LNCaP clone FGC (cell line): ENCODE results near the gene PLD5.

Experiments used
- DNase-seq: peaks from one replicate; pipeline ENCODE4 v3.0.0-alpha.2; 2011; ENCODE audit warnings: low read depth
- H3K4me3 ChIP-seq: 2 replicates; pipeline ENCODE4 v1.5.1; 2011; ENCODE audit warnings: mild to moderate bottlenecking, low read depth, low read length, control low read depth
- TF ChIP-seq, protein P1 (sequence below): IDR thresholded peaks from 2 replicates; pipeline ENCODE4 v1.5.1; 2012; ENCODE audit warnings: mild to moderate bottlenecking; ENCODE audit not compliant: control insufficient read depth, insufficient read depth; ENCODE audit errors: extremely low read depth

The PLD5 gene

DNA sequence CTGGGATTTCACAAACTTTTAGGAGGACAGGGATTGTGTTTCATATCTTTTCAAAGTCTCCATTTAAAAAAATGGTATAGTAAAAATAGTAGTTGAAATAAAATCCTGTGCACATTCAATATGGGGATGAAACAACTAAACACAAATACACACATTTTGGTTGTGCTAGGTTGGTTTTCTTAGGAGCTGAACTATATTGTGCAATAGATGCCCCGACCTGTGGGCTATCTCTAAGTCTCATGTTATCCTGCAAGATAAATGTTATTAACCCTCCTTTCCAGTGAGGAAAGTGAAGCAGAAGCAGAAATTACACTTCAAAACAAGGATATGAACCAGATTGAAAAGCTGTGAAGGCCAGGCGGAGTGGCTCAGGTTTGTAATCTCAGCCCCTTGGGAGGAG lies 1.3 kb upstream of the PLD5 start:
- no peak overlapping the region for H3K4me3 ChIP-seq
- no peak for DNase-seq
- TF ChIP-seq, protein P1, sequence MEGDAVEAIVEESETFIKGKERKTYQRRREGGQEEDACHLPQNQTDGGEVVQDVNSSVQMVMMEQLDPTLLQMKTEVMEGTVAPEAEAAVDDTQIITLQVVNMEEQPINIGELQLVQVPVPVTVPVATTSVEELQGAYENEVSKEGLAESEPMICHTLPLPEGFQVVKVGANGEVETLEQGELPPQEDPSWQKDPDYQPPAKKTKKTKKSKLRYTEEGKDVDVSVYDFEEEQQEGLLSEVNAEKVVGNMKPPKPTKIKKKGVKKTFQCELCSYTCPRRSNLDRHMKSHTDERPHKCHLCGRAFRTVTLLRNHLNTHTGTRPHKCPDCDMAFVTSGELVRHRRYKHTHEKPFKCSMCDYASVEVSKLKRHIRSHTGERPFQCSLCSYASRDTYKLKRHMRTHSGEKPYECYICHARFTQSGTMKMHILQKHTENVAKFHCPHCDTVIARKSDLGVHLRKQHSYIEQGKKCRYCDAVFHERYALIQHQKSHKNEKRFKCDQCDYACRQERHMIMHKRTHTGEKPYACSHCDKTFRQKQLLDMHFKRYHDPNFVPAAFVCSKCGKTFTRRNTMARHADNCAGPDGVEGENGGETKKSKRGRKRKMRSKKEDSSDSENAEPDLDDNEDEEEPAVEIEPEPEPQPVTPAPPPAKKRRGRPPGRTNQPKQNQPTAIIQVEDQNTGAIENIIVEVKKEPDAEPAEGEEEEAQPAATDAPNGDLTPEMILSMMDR, result no peak

DNA sequence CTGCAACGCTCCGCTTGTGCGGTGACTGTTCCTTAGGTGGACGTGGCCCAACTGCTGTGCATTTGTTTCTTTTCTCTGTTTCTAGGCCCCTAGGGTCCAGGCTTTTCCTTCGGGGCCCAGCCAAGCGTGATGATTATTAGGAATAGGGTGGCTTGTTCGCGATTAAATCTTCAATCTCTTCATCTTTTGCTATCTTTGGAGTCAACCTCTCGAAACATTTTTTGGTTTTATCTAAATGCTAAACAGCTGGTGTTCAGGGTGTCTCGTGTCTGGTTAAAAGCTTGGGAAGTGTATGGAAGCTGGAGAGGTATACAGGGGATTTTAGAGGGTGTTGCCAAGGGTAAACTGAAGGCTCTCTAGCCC lies 844 bp upstream of the PLD5 start:
- no peak overlapping the region for H3K4me3 ChIP-seq

DNA sequence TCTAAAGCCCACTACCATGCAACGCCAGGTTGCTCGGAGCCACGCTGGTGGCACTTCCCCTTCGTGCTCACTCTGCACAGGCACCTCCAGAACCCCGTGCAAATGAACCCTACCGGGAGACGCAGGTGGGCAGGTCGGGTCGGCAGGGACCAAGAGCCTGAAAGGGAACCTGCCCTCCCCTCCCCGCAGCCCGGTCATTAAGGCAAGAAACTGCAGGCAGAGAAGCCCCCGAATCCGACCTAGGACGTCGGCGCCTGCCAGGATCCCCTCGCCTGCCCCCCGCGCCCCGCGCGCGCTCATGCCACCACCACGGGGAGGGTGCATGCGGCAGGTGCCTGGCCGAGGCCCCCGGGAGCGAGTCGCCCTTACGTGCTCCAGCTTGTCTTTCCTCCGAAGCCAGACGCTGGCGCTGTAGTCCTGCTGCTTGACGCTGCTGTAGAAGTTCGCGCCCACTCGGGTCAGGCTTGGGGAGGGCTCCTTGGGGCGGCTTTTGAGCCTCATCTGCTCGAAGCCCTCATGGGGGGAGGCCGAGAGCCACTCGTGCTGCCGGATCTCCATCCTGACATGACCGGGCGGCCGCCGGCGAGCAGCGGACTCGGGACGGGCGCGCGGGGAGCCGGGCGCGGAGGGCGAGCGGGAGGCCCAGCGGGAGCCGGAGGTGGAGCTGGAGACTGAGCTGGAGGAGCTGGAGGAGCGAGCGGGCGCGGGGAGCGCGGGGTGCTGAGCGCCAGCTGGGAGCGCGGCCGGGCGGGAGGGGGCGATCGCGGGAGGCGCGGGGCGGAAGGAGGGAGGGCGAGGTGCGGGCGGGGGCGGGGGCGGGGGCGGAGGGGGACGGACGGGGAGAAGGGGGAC lies 552 bp downstream of the PLD5 start:
- no peak for DNase-seq
- no peak overlapping the region for H3K4me3 ChIP-seq
- TF ChIP-seq, protein P1, result no peak

More for the DNA sequence above, 844 bp upstream of the PLD5 start:
- TF ChIP-seq, protein P1, result no peak
- DNase-seq, result no peak

DNA sequence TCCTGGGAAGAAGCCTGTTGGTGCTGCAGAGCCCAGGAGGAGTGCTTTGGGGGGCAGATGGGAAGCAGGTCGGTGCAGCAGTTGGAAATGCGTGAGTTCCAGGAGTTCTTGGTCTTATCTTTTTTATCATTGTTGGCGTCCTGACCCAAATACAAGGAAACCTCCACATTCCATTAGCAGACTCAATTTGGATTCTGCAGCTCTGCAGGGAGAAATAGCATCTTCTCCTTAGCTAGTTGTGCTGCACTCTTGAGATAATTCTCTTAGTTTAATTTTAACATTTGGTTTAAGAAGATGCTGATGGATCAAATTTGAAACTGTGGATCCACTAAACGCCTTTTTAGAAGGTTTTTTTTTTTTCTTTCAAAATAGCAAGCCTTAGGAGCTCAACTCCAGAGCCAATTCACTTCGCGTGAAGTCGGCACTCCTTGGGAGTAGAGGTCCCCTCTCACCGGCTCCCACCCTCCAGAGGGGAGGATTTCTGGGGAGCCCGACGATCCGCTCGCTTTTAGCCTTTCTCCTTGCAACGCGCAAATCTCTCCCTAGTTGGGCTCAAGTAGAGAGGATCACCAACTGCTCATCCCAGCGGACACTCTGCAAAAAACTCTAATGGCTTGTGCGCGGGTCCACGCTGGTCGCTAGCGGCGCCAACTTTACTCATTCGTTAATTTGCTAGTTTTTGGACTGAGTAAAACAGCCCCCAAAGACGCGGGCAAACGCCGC lies 1.3 kb downstream of the PLD5 start:
- TF ChIP-seq, protein P1, result no peak
- H3K4me3 ChIP-seq, result no peak overlapping the region
- DNase-seq, result no peak

DNA sequence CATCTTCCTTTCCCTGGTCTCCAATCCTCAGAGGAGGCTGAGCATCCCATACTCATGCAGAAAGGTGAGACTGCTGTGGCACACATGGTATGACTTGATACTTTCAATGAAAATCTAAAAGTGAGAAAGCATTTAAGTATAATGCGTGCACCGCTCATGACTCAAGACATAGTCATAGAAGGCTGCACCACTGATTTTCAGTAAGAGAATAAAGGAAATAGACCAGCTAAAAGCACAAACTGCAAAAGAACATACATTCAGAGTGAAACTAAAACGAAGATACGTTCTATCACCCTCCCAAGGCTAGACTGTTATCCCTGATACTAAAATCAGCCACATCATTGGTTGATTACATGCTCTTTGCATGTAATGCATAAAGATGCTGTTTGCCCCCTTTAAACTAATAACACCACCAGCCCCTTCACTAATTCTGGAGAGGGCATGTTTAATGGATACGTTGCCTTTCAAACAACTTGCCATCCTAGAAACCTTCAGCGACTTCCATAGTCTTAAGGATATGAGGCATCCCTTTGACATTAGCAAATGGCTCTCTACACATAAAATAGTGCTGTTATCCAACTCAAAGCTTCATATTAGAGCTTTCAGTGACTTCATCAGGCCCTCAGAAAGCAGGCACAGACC lies 2.1 kb downstream of the PLD5 start:
- TF ChIP-seq, protein P1, result no peak
- DNase-seq, result no peak
- H3K4me3 ChIP-seq, result no peak overlapping the region

DNA sequence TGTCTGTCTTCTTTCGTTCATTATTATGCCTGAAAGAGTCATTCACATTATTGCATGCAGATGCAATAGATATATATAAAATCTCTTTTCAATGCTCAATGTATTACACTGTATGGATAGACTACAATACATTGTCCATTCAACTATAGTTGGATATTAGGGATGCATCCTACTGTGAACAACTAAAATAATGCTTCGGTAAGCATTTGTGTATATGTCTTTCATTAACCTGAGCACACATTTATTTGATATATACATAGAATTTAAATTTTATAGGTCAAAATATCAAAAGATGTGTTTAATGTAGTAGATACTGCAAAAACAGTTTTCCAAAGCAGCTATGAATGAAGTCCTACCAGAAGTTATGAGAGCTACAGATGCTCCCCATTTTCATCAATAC lies 8.9 kb downstream of the PLD5 start:
- TF ChIP-seq, protein P1, result no peak
- DNase-seq, result no peak
- no peak overlapping the region for H3K4me3 ChIP-seq
